GM18517 (cell line): ENCODE data around the gene TAS2R46.
"Not testable (repeated sequence)": the region's sequence is repeated elsewhere in the genome, so short reads cannot be mapped to it uniquely, and the experiment has no call there.

Experiments
- ATAC-seq: cut with Tn5 transposase; IDR thresholded peaks from one replicate; pipeline ENCODE4 v1.9.1; 2021; ENCODE audit warnings: mild to moderate bottlenecking, moderate library complexity; ENCODE audit not compliant: unreplicated experiment

Gene TAS2R46, protein sequence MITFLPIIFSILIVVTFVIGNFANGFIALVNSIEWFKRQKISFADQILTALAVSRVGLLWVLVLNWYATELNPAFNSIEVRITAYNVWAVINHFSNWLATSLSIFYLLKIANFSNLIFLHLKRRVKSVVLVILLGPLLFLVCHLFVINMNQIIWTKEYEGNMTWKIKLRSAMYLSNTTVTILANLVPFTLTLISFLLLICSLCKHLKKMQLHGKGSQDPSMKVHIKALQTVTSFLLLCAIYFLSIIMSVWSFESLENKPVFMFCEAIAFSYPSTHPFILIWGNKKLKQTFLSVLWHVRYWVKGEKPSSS

DNA sequence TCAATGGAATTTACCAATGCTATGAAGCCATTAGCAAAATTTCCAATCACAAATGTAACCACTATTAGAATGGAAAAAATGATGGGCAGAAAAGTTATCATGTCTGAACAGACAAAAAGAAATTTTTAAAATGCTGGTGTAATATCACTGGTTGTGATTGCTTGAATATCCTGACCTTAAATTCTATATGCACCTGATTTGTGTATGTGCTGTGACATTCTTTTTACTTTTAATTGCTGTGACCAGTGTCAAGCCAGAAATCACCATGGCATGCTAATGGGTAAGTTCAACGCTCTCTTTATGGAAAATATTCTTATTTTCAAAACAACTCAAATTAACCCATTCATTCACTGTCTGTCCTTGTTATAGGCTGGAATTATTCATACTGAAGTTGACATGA, at the start of gene TAS2R46:
Gene TAS2R46, minus strand, starts transcription at position 101 of the 400 bp plus-strand sequence. Its CDS starts 0 bp downstream, at position 101.
- not testable (repeated sequence) for ATAC-seq

DNA sequence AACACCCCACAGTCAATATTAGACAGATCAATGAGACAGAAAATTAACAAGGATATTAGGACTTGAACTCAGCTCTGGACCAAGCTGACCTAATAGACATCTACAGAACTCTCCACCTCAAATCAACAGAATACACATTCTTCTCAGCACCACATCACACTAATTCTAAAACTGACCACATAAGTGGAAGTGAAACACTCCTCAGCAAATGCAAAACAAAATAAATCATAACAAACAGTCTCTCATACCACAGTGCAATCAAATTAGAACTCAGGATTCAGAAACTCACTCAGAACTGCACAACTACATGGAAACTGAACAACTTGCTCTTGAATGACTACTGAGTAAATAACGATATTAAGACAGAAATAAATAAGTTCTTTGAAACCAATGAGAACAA, 49.1 kb upstream of the TAS2R46 start:
- ATAC-seq = not testable (repeated sequence)

- ATAC-seq = no peak
Measured at GRCh38 chr12:11108862-11109261, 46.8 kb upstream of the TAS2R46 start.

DNA sequence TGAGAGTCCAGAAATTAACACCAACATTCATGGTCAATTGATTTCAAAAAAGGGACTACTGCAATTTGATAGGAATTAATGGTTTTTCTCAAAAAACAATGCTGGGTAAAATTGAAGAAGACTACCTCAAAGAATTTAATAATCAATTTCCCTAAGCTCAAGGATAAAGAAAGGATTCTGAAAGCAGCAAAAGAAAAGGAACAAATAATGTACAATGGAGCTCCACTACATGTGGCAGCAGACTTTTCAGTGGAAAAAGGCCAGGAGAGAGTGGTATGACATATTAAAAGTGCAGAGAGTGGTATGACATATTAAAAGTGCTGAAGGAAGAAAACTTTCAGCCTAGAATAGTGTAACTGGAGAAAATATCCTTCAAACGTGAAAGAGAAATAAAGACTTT, 45.6 kb upstream of the TAS2R46 start:
- no peak for ATAC-seq

- no peak for ATAC-seq
Measured at GRCh38 chr12:11106288-11106687, 44.2 kb upstream of the TAS2R46 start.

DNA sequence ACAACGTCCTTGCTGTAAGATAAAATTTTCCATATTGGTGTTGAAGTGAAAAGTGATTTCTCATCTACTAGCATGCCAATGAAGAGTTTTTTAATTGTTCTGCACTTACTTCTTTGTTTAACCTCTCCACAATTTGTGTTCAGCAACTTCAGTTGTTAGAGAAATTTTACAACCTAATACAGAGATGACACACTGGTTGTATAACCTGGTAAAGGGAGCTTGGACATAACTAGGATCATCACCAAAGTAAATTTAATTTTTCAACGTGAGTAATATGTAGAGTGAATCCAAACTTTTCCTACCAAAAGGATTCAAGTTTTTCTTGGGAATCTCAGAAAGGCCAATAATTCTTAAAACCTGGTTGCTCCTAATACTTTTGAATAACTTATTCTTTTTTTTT, 43.5 kb upstream of the TAS2R46 start:
- no peak for ATAC-seq

GRCh38 chr12:11094910-11095309, 32.8 kb upstream of the TAS2R46 start:
- ATAC-seq = not testable (repeated sequence)

DNA sequence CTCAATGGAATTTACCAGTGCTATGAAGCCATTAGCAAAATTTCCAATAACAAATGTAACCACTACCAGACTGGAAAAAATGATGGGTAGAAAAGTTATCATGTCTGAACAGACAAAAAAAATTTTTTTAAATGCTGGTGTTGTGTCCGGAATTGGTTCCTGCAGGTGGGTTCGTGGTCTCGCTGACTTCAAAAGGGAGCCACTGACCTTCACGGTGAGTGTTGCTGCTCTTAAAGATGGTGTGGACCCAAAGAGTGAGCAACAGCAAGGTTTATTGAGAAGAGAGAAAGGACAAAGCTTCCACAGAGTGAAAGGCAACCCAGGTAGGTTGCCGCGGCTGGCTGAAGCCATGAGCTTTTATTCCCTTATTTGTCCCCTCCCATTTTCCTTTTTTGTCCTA, 30.0 kb upstream of the TAS2R46 start, which contains the start of gene TAS2R43:
Gene TAS2R43, minus strand, starts transcription at position 186 of the 400 bp plus-strand sequence. Its CDS starts 84 bp downstream, at position 102.
- ATAC-seq = no peak

GRCh38 chr12:11089246-11089645, 27.2 kb upstream of the TAS2R46 start:
- ATAC-seq = no peak

DNA sequence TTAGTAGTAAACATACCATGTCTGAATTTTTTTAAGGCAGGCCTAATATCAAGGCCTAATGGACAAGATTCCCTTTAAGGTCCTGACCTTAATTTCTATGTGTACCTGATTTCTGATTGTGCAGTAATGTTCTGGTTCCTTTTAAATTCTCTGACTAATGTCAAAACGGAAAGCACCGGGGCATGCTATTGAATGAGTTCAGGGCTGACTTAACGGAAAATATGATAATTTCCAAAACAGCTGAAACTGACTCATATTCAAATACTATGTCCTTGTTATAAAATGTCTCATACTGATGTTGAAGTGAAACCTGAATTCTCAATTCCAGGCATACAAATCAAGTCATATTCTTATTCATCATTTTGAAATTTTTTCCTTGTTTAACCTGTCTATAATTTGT, 23.3 kb upstream of the TAS2R46 start:
- no peak for ATAC-seq

DNA sequence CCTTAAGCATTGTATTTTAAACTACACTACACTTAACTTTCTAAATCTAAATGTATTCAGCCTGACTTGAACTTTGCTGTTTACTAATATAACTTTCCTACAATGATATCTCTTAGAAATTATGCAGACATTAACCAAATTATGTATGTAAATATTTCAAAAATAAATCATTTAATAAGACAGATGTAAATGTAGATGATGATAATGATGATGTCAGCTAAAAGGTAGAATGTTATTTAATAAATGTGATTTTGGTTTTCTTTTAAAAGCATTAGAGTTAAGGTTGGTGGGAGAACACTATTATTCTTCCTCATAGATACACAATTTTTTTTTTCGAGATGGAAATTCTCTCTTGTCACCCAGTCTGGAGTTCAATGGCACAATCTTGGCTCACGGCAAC, 19.9 kb upstream of the TAS2R46 start:
- no peak for ATAC-seq

DNA sequence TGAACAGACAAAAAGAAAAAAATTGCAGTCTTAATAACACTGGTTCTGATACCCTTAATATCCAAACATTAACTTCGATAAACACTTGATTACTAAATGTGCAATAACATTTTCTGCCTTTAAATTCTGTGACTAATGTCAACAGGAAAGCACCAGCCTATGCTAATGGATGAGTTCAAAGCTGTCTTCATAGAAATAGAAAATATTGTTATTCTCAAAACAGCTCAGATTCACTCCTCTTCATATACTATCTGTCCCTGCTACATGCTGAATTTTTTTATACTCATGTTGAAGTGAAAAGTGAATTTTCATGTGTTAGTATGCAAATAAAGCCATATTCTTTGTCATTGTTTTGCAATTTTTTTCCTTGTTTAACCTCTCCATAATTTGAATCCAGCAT, 16.2 kb upstream of the TAS2R46 start:
- no peak for ATAC-seq

GRCh38 chr12:11075642-11076041, 13.5 kb upstream of the TAS2R46 start:
- ATAC-seq = no peak

- no peak for ATAC-seq
Measured at GRCh38 chr12:11071414-11071813, 9.3 kb upstream of the TAS2R46 start.

GRCh38 chr12:11070999-11071398, 8.9 kb upstream of the TAS2R46 start:
- no peak for ATAC-seq

DNA sequence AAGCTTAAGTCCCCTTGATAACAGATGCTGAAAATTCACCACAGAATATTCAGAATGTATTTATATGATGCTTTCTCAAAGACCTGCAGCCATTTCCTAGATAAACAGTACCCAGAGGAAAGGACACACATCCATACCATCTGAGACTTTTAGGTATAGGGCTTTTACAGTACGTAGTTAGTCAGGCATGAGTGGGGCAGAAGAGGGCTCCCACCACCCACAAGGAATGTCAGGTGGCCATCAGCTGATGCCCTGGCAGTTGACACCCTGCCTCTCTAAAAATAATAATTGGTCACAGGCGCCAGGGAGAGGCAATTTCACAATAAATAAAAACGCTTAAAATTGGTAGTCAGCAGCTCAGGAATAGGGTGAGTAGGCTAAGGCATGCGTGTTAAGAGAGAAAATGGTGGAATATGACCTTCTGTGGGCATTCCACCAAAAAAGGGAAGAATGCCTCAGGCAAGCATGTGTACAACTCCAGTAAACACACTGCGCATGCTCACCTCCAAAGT, 7.8 kb upstream of the TAS2R46 start:
- ATAC-seq = no peak

- ATAC-seq = no peak
Measured at GRCh38 chr12:11067514-11067913, 5.4 kb upstream of the TAS2R46 start.

- ATAC-seq = no peak
Measured at GRCh38 chr12:11059784-11060183, 2.3 kb downstream of the TAS2R46 start.

- ATAC-seq = no peak
Measured at GRCh38 chr12:11059041-11059440, 3.1 kb downstream of the TAS2R46 start.

GRCh38 chr12:11055306-11055705, 6.8 kb downstream of the TAS2R46 start:
- ATAC-seq = no peak

GRCh38 chr12:11049806-11050531, 12.1 kb downstream of the TAS2R46 start:
- not testable (repeated sequence) for ATAC-seq

DNA sequence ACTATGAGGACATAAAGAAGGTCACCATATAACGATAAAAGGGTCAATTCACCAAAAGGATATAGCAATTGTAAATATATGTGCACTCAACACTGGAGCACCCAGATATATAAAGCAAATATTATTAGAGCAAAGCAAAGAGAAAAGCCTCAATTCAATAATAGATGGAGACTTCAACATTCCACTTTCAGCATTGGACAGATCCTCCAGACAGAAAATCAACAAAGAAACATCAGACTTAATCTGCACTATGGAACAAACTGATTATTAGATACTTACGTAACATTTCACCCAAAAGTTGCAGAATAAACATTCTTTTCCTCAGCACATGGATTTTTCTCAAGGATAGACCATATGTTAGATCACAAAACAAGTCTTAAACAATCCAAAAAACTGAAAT, 20.7 kb downstream of the TAS2R46 start:
- ATAC-seq = not testable (repeated sequence)
